ENCODE results near the gene PPP3CA.

GRCh38 chr4:101128473-101128872, 218.9 kb downstream of the PPP3CA start:
- TF ChIP-seq CTCF (IDR thresholded peaks at IDR 0.05; ENCODE audit: low read length): no peak
- TF ChIP-seq EZH2 (optimal IDR thresholded peaks at IDR 0.05; ENCODE audit: low read depth, low read length): no peak
- no peak for TF ChIP-seq EZH2phosphoT487 (IDR thresholded peaks at IDR 0.05; ENCODE audit: low read length)

Data from MM.1S (cell line).